Activated CD4-positive, alpha-beta T cell treated with anti-CD3 and anti-CD28 coated beads for 1 hour (primary cell): ENCODE results near the gene RBM19.

Source experiments
- DNase-seq: peaks from one replicate; pipeline ENCODE4 v3.0.0-alpha.2; 2020

RBM19 gene

GRCh38 chr12:113898466-113898865, 67.7 kb downstream of the RBM19 start:
- DNase-seq: no peak

GRCh38 chr12:113897406-113897805, 68.7 kb downstream of the RBM19 start:
- no peak for DNase-seq

- DNase-seq: no peak
Measured at GRCh38 chr12:113896841-113897240, 69.3 kb downstream of the RBM19 start.

GRCh38 chr12:113896194-113896593, 69.9 kb downstream of the RBM19 start:
- DNase-seq: no peak

GRCh38 chr12:113895176-113895575, 70.9 kb downstream of the RBM19 start:
- no peak for DNase-seq

- DNase-seq: no peak
Measured at GRCh38 chr12:113894697-113895096, 71.4 kb downstream of the RBM19 start.

- DNase-seq: no peak
Measured at GRCh38 chr12:113893221-113893620, 72.9 kb downstream of the RBM19 start.

GRCh38 chr12:113892556-113892955, 73.6 kb downstream of the RBM19 start:
- no peak for DNase-seq

- no peak for DNase-seq
Measured at GRCh38 chr12:113891739-113892520, 74.2 kb downstream of the RBM19 start.

- DNase-seq: no peak
Measured at GRCh38 chr12:113891167-113891692, 74.9 kb downstream of the RBM19 start.

- DNase-seq: no peak
Measured at GRCh38 chr12:113889891-113890581, 76.1 kb downstream of the RBM19 start.

GRCh38 chr12:113889076-113889475, 77.0 kb downstream of the RBM19 start:
- DNase-seq: no peak

- no peak for DNase-seq
Measured at GRCh38 chr12:113888435-113888834, 77.7 kb downstream of the RBM19 start.

- DNase-seq: no peak
Measured at GRCh38 chr12:113887906-113888305, 78.2 kb downstream of the RBM19 start.

GRCh38 chr12:113886721-113887120, 79.4 kb downstream of the RBM19 start:
- no peak for DNase-seq

GRCh38 chr12:113884392-113884791, 81.7 kb downstream of the RBM19 start:
- DNase-seq: no peak

- DNase-seq: no peak
Measured at GRCh38 chr12:113882690-113883089, 83.4 kb downstream of the RBM19 start.

- DNase-seq: no peak
Measured at GRCh38 chr12:113880988-113881962, 84.8 kb downstream of the RBM19 start.

- no peak for DNase-seq
Measured at GRCh38 chr12:113880326-113880725, 85.8 kb downstream of the RBM19 start.

- DNase-seq: no peak
Measured at GRCh38 chr12:113879658-113880057, 86.5 kb downstream of the RBM19 start.

- no peak for DNase-seq
Measured at GRCh38 chr12:113877607-113878006, 88.5 kb downstream of the RBM19 start.

- no peak for DNase-seq
Measured at GRCh38 chr12:113876160-113876559, 90.0 kb downstream of the RBM19 start.

GRCh38 chr12:113875691-113876090, 90.4 kb downstream of the RBM19 start:
- DNase-seq: no peak
